Fibroblast of upper back skin (primary cell): ENCODE data around the gene GLRX.

Source experiments
- DNase-seq: peaks from one replicate; pipeline ENCODE4 v3.0.0-alpha.2; 2013

GLRX gene

DNA sequence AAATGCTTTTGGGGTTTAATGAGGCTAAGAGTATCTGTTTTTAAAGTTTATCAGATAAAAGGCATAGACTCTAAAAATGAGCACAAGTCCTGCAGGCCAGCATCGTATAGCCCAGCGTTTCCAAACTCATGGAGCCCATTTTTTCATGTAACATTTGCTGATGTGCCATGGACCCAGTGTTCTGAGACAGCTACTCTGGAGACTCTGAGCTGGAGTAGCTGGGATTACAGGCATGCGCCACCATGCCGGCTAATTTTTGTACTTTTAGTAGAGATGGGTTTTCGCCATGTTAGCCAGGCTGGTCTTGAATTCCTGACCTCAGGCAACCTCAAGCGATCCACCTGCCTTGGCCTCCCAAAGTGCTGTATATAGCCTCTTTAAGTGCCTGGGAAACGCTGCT lies 15.8 kb downstream of the GLRX start:
- no peak for DNase-seq

DNA sequence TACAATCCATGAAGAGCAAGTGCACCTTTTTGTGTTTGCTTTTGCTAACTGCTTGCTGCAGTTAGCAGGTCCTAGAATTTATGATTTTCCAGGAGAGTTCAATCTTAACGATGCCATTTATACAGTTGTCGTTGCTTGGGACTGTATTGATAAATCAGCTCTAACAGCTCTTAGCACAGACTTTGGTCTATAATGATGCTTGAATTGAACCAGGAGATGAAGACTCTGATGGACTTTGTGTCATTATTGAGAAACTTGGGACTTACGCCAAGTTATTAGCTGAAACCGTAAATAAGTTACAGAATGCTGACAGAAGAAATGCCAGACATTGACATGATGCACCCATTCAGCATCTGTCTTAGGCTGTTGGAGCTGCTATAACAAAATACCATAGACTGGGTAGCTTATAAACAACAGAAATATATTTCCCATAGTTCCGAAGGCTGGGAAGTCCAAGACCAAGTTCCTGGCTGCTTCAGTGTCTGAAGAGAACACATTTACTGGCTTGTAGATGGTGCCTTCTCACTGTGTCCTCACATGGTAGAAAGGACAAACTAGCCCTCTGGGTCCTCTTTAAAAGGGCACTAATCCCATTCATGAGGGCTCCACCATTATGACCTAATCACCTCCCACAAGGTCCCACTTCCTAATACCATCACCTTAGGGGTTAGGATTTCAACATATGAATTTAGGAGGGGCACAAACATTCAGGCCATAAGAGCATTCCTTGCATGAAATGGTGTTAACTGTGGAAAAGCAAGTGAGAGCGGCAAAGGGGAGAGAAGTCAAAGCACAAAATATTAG lies 17.6 kb downstream of the GLRX start:
- no peak for DNase-seq

DNA sequence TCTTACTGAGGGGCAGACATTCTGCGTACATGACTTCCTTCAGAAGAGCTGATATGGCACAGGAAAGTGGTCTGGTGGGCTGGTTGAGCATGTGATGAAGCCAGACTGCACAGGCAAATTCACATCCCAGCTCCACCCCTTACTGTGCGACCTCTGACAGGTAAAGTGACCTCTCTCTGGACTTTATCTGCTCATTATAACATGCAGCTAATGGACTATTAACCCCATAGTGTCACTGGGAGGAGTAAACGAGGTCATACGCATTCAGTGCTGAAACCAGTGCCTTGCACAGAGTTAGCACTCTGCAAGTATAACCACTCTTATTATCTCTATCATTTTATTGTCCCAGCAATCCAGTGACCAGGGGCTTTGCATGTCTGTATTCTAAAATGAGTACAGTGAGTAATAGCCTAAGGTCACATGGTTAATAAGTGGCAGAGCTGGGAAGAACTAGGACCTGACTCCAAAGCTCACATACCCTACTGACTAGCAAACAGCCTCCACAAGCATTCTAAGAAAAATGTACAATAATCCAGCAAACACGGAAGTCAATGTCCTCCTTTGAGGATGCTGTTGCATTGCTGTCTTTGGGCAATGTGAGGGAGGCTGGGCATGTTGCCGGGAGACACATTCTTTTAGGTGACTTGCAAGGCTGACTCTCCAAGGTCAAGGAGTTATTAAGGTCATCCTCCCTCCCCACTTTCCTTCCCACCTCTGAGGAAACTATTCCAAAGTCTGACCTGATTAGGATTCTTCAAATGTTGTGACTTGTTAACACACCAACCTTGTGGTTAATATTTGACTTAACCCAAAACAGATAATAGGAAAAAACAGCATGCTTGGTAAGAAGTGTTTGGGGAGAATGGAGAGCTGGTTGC lies 19.0 kb downstream of the GLRX start:
- no peak for DNase-seq

DNA sequence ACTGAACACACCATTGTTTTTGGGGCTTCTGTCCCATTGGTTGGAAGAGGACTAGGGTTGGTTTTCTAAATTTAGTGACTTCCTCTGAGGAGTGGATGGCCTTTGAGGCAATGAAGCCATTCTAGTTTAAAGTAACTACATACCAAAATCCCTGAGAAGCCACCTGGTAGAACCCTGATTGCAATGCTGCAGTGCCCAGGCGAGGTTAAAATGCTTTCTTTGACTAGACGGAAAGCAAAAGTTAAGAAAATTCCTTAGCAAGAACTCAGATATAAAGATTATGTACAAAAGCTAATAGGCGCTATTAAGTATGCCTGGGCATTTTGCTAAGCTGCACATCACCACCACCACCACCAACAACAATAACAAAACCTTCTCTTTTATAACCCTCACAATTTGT lies 20.6 kb downstream of the GLRX start:
- no peak for DNase-seq

DNA sequence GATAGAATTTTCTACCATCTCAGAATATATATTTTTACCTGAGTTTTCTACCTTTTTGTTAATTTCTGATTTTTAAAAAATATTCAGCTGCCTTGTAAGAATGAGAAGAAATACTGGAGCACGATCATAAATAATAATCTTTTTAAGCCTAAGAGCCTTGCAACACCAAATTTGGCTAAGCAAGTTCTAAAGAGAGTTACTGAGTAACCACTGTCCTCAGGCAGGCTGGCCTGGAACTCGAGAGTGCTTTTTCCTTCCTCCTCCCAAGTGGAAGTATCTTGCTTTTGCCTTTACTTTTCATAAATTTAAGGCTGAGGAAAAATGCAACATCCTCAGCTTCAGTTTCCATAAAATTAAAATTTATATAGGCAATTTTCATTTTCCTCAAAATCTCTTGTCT lies 21.0 kb downstream of the GLRX start:
- no peak for DNase-seq

DNA sequence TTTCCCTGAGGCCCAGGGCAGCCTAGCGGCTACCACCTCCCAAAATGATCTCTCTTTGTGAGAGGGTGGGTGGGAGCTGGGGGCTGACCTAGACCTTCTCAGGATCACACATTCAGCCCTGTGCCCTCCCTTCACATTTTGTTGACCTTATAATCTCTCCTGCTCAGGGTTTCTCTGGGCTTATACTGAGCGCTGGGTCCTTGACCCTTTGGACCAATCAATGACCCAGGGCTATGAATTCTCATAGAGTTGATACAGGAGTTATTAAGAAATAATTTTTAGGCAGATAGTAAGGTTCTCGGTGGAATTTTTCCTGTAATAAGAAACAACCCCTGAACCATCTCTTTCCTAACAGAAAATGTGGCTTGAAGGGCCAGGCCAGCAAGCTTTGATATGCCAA lies 22.0 kb downstream of the GLRX start:
- no peak for DNase-seq

DNA sequence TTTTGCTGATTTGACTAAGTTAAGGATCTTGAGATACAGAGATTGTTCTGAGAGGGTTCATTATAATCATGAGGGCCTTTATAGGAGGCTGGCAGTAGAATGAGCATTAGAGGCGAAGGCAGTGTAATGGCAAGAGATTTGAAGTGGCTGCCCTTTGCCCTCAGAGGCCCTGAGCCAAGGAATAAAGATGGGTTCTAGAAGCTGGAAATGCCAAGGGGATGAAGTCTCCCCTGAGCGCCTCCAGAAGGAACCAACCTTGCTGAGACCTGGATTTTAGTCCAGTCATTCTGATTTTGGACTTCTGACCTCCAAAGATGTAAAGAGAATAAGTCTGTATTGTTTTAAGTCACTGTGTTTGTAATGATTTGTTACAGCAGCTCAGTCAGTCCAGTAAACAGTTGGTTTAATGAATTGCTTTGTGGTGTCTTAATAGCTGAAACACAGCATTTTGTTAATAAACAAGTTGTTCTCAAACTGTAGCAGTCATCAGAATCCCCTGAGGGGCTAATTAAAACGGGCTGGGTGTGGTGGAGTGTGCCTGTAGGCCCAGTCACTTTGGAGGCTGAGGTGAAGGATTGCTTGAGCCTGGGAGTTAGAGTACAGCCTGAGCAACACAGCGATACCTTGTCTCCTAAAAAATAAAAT lies 23.2 kb downstream of the GLRX start:
- no peak for DNase-seq

DNA sequence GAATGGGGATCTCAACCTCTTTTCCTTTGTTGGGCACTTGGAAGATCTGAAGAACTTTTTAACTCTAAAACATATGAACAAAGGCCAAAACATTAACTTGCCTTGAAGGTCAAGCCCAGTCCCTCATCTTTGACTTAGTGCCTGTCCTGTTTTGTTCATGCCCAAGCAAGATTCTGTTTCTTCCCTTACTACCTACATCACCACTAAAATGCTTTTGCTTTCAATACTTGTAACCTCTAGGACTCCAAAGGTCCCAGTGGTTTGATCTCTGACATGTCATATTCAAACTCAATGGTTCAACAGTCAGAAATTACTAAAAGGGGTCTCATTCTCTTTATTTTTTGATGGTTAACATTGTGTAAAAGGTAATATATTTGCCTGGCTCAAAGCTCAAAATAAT lies 24.0 kb downstream of the GLRX start:
- no peak for DNase-seq

DNA sequence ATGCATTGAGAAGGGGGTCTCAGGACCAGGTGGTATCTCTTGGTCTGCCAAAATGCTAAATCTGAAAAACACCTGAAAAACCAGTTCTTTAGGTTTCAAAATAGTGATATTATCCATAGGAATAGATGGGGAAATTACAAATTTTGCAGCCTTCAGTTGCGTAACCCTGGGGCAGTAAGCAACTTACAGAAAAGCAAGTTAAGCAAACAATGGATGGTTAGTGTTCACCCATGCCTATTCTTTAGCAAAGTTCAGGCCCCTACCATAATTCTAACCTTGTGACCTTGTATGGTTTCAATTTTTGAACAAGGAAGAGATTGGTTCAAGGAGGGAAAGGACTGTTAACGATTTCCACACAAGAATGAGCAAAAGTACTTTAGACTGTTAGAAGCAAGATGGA lies 24.5 kb downstream of the GLRX start:
- no peak for DNase-seq

DNA sequence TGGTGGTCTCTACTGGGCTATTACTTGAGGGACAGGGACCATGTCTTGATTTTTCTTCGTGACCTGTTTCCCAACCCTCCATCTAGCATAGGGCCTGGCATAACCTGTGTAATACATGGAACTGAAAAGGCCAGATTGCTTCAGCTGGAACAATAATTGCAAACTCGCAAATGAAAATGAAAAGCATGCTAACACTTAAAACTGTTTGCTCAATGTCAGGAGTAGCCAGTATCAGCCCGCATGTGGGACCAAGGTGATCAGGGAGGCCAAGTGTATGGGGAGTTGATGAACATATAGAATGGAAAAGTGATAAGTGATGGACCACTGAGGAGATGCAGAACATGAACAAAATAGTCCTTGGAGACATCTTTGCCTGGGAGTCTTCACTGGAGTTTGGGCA lies 25.2 kb downstream of the GLRX start:
- DNase-seq = no peak

DNA sequence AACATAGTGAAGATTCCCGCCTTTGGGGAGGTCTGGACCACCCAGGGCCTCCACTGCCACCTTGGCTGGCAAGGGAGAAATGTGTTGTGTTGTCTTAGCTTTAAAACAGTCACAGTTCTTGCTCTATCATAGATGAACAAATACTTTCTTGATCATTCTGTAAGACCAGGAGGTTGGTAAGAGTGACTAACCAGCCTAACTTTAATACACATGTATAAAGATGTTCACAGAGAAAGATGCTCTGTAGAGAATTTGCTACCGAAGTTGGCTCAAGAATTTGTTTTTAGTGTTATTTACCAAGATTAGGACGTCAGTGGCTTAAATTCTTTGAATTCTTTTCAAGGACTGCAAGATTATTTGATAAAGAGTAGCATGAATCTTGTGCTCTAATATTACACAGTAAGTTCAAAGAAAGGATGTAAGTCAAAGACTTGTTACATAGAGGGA lies 28.4 kb downstream of the GLRX start:
- no peak for DNase-seq

DNA sequence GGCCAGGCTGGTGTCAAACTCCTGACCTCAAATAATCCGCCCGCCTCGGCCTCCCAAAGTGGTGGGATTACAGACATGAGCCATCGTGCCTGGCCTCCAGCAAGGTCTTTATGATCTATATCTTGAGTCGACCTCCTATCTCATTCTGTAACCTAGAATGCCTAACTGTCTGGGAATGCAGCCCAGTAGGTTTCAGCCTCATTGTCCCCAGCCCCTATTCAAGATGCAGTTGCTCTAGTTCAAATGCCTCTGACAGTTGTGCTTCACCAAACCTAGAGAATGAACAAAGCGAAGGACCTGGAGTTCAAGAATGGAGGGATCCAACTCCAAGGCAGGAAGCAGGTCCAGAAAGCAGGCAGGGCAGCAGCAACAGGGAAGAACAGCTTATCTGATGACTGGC lies 30.8 kb downstream of the GLRX start:
- DNase-seq = no peak

DNA sequence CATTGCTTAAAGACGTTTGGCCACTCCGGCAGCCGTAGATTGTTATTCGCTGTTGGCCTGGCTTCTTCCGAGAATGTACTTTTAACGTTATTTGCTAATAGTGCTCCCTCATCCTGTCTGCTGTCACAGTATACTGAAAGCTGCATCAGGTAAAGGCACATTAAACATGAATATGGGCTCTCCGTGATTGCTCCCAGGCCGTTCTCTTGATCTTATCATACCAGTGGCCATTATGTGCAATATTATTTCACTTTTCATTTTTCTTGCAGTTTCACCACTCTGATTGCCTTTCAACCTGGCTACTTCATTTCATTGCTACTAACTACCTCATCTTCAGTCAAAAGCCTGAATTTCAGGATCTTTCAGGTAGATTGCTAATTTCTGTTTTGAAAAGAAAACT lies 34.0 kb downstream of the GLRX start:
- no peak for DNase-seq

DNA sequence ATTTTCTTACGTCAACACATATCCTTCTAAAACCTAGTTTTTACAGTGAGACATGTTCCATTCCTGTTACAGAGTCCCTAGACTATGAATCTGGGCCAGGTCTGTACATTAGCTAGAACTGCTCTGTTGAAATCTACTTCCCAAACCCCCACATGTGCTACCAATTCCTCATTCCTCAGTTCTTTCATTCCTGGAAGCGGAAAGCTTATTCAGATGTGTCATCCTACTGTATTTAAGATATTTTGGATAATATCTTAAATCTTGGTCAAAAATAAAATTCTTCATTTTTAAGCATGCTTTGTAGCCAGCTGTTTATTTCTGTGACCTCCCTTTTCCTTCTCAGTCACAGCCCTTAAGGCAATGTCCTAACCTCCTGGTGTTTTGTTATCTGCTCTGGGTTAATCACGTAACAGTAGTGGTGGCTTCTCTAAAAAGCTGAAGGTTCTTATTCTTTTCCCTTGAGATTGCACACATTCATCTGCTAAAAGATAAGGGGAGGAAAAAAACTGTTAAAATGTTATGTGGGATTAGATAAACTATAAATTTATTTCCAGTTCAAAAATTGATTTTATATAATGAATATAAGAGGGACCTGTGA lies 35.6 kb downstream of the GLRX start:
- DNase-seq = peak; percentile 76

DNA sequence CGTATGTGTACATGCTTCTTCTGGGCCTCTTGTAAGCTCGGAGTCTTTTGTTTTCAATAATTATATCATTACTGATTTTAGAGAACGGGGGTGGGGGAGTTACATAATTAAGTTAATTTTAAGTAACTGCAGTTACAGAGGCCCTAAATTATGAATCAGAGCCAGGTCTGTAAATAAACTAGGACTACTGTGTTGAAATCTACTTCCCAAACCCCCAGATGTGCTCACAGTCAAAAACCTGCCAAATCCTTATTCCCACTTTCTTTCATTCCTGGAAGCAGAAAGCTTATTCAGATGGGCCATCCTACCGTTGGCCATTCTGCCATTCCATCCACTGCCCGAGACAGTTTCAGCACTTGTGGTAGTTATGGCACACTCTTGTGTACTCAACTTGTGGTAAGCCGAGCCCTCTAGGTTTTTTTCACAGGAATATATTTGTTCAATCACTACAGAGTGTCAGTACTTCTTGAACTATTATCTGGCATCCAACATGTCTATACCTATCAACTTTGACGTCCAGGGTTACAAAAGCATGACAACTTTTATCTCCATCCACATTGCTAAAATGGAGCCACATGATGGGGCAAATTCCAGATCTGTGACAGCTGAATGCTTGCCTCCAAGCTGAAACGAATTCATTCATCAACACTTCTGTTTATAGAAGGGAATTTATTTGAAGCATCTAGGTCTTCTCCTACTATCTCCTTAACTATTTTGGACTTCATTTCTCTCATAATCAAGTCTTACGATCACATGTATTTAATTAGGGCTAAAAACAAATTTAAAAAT lies 37.8 kb downstream of the GLRX start:
- no peak for DNase-seq

DNA sequence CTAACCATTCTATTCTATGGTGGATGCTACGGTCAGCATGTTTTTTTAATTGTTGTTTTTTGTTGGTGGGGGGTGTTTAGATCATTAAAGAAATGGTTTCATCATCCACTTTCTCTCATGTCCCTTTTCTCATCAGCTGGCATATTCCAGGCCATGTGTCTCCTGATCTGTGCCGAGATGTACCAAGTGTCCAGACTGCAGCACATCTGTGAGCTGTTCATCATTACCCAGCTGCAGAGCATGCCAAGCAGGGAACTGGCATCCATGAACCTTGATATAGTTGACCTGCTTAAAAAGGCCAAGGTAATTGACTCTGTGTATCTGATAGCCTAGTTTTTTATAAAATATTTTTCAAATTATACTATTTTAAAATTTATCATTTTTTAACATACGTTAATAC lies 38.9 kb downstream of the GLRX start:
- DNase-seq = no peak

DNA sequence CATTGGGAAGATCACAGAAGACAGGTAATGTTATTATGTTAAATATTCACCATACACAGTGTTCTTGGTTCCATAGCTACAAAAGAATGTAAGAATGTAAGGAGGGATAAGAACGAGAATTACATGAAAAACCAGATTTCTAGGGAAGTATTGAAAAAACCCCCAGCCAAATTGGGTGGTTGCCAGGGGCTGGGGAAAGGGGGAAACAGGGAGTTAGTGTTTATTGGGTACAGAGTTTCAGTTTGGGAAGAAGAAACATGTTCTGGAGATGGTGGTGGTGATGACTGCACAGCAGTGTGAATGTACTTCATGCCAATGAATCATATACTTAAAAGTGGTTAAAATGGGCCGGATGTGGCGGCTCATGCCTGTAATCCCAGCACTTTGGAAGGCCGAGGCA lies 40.3 kb downstream of the GLRX start:
- DNase-seq = no peak

DNA sequence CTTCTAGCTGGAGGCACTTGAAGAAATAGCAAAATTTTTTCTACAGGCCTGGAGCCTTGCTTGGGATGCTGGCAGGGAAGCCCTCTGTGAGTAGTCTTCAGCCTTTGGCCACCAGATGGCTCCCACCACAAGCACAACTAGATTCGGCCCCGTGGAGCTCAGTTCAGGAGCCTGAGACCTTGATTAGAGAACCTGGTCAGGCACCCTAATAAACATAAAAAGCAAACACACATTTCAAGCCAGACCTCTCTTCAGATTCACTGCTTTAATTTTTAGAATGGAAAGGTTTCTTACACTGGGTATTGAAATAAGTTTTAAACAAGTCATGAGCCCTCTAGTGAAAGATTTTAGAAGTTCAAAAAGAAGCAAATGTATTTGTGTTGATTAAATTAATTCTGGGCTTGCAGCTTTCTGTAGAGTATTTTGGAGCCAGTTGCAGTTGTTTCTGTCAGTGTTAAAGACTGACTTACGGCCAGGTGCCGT lies 41.4 kb downstream of the GLRX start:
- DNase-seq = peak; percentile 74

DNA sequence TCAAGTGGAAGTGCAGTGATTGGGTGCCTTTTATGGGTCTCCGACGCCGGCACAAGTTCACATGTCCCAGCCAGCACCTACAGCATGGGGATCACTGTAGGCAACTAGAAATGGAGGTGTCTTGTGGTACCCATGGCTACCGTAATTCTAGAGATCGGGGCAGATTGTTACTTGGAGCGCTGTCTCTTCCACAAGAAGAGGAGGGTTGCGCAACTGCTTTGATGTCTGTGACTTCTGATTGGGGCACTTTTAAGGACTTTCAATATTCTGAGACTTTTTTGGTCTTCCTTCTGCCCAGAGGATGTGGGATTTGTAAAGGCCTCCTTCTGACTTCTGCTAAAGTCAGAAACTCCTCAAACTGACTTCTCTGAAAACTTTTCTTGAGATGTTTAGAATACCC lies 41.9 kb downstream of the GLRX start:
- DNase-seq = no peak

DNA sequence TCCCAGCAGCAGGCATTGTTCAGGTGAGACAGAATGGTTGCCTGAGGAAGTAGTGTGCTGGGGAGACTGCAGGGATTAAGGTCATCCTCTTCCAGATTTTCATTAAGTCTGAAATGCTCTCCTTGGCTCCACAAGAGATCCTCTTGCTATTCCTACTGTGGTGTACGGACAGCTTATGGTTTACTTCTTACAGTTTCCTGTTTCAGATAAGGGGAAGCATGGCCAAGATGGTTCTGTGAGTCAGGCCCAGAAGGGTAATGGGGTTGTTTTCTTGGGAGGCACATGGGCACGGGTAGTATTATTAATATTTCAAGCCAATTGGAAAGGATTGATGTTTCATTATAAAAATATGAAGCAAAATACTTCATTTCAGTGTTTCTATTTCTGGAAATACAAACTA lies 42.9 kb downstream of the GLRX start:
- no peak for DNase-seq

DNA sequence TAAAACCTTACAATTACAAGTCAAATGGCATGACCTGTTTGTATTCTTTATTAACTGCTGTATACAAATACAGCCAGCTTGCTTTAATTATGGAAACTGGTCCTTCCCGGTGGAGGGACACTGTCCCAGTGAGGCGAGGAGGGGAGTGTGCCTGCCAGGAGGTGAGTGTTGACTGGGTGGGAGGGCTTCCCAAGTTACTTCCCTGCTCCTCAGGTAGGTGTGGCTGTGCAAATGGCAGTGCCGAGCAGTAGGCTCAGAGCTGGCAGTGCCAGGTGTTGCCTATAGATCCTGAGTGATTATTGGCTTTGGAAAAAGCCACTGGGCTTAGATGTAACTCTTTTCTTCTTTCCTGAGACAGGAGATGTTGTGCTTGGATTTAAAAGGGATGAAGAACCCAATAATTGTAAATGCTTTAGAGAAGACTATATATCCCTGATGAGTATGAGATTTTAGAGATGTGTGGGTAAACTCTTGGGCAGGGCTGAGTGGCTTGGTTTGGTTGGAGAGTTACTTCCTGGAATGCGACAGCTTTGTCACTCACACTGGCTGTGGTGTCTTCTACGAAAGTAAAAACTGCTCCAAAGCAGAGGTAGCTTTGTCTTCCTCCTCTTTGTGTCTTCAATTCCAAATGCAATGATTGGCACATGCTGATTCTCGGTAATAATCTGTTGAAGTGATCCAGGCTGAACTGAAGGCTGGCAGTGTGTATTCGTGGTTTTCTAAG lies 43.7 kb downstream of the GLRX start:
- DNase-seq = no peak

DNA sequence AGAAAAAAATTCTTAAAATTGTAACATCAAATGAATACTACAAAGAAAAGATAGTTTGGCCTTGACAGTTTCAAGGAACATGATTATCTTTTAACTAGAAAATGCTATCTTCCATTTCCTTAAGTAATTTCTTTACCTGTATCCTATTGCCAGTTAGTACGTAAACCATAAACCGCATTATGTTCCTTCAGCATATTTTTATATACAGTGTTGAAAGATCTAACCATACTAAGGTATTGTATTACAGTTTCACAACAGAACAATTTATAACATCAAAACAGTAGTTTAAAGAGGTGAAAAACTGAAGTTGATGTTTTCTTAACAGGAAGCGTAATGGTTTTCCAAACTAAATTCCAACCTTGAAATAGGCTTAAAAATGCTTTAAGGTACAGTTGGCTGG lies 45.1 kb downstream of the GLRX start:
- no peak for DNase-seq
